CD4-positive, alpha-beta T cell treated with Interleukin-15 for 4 hours (primary cell): ENCODE results near the gene TACC2.

ENCODE experiments used
- DNase-seq: peaks from one replicate; pipeline ENCODE4 v3.0.0-alpha.2; 2020; ENCODE audit warnings: low spot score

The TACC2 gene

DNA sequence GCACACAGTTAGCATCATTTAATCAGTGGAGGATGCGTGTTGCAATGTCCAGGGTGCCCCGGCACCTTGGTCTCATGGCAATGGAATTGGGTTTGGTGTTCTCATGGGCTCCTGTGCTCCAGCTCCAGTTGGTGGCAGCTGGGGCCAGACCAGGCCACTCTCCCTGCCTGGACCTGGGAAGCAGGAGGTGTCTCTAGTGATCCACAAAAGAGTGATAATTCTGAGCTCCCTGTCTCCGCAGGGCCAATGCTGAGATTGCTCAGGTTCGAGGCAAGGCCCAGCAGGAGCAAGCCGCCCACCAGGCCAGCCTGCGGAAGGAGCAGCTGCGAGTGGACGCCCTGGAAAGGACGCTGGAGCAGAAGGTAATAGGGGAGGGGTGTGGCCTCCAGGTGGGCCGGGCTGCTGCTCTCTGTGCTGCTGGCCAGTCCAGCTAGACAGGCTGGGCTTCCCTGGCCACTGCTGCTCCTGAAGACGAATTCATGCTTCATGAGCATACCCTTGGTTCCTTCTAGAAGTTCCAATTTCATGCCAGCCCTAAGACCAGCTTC lies 260.4 kb downstream of the TACC2 start:
- no peak for DNase-seq

DNA sequence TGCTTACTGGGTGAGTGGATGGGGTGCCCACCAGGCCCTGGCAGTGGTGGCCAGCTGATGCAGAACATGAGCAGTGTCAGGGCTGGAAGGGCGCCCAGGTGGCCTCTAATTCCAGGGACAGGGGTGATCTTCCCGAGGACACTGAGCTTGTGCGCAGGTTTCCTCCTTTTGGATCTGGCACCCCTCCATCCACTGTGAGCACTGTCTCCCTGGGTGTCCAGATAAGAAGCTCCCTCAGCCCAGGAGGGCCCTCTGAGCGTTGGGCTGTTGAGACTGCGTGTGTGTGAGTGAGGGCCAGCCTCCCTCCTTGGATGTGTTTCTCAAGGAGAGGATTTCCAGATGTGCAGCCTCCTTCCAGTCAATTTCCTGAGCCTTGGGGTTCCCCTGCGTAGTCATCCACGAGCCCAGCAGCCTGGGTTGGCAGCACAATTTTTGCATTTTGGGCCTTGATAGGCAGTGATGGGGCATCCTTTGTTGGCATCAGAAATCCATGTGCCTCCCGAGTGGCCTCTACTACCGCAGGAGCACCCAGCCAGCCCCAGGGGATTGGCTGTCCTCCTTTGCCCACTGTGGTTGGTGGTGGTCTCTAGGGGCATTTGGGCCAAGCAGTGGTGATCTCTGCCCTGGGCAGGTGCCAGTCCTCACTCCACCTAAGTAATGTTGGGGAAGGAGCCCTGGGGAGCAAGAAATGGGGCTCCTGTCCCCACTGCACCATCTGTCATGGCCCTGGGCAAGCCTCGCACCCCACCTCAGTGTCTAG lies 261.2 kb downstream of the TACC2 start:
- no peak for DNase-seq

DNA sequence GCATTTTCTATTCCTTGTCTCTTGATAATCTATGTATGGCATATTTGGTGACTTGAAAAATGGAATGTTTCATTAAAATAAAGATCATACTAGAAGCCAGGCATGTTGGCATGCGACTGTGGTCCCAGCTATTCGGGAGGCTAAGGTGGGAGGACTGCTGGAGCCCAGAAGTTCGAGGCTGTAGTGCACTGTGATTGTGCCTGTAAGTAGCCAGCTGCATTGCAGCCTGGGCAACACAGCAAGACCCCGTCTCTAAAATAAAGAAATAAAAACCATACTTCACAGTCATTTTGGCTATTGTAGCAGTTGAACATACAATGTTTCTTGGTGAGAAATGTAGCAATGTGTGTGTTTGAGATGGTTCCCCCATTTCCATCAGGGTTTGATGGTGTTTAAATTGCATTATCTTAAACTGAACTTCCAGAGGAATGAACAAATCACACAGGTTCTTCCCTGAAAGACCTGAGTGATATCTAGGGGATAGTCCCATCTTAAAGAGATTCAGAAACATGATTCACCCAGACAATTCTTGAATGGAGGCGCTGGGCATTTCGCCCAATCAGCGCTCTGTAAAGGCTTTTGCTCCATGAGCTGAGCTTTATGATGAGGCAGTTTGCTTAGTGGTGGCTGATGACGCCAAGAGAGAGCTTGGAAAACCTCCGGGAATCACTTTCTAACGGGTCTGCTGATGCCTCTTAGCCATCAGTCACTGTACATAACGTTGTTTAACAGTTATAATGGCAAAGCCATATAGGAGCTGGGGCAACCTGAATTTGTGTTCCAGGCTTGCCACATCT lies 262.7 kb downstream of the TACC2 start:
- no peak for DNase-seq

DNA sequence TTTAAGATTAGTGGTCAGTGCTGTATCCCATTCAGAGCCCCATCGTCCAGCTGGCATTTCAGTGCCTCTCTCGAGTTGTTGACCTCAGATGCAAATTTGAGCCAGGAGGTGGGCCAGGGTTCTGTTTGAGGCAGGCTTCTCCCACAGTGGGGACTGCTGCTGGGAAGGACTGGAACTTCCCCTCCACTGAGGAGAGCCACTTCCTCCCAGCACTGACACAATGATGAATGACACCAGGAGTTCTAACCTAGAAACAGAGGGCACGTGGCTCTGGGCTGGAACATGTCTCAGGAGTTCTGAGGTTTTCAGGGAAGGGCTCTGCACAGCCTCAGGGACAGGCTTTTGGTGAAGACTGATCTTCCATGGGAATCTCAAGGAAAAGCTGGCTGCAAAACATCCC lies 263.8 kb downstream of the TACC2 start:
- DNase-seq: no peak

DNA sequence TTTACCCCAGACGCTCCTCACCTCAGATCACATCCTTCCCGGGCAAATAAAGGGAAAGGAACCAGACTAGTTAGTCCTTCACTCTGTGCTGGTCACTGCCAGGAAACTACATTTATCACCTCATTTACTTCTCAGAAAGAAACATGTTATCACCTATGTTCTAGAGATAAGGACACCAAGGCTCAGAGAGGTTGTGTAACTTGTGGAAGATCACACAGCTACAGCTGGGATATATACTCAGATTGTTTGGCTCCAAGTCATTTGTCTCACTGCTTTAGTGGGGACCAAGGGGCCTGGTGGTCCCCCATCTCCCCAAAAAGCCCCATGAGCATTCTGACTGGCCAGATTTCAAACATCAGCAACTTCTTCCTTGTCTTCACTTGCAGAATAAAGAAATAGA lies 264.6 kb downstream of the TACC2 start:
- DNase-seq: no peak

- DNase-seq: no peak
Observed at GRCh38 chr10:122254831-122255230, 265.9 kb downstream of the TACC2 start.

DNA sequence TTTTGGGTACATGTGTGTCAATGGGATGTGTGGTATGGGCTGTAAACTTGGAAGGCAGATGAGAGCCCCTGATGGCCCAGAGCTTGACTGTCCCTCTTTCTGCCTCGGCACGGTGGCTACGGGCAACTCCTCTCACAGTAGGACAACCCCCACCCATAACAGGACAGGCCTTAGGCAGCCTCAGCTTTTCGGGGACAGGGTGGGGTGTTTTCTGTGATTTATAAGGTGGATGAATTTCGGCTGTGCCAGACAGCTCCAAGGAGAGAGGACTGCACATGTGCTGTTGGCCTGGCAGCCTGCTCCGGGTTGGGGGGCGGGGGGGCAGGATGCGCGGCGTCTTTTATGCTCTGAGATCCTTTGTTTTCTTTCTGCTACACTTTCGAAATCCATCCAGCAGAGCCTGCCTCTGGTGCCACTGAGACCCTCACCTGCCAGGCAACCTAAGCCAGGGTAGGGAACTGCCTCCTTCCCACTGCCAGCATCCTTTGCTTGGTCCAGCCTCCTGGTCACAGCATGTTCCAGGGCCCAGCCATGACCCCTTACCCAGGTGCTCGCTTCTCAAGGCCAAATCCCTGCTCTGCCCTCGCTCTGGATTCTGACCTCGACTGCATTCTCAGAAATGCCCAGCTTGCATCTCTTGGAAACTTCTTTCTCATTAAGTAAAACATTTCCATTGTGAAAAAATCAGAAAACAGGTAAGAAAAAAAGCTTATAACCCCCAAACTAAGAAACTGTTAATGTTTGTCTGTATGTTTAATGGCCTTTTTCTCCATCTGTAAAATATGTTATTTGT lies 266.7 kb downstream of the TACC2 start:
- DNase-seq: no peak

DNA sequence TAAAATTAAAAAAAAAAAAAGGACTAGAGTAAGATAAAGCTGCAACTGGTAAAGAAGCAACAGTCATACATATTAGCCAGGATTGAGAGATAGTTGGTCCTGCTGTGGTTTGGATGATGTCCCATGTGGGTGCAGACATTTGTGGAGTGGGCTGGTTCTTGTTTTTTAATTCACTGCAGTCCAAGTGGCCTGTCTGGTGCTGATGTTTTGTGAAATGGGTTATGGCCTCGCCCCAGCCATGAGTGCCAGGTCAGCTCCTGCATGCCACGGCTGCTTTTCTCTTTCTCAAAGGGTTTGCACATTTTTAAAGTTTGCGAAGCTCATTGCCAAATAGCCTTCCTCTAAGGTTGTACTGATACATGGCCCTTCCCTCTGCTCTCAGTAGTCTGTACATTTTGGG lies 268.1 kb downstream of the TACC2 start:
- no peak for DNase-seq

DNA sequence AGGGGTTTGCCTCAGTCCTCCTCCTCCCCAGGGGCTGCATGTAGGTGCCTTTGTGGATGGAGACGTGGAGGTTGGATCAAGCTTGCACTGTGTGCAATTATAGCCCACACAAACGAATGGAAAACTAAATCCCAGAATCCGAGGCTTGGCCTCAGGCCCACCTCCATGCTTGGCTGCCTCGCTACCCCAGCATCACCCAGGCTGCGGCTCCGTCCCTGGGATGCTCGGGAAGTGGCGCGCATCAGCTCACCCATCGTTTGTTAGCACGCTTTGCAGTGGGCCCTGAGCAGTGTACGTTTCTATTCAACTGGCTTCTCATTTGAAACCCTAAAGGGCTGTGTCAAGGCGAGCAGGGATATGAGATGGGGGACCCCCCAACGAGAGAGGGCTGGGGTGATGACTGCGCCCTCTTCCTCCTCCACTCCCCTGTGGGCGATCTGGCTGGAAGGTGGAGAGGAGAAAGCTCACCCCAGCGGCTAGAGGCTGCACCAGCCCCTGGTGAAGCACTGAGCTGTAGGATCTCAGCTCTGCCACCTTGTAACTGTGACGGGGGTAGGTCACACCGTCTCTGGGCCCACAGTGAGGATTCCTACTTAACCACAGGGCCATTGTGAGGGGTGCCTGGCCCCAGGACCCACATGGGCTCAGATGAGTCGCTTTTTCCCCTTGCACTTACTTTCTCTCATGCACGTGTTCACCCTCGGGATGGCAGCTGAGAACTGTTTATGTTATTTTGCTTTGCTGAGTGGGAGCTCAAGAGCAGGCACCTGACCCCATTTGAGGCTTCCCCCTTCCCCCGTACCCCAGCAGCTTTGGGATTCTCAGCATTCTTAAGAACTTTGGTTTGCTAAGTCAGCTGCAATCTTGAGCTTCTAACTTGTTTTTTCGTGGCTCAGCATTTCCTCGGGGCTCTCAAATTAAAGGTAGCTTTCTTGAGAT lies 269.4 kb downstream of the TACC2 start:
- DNase-seq: no peak

DNA sequence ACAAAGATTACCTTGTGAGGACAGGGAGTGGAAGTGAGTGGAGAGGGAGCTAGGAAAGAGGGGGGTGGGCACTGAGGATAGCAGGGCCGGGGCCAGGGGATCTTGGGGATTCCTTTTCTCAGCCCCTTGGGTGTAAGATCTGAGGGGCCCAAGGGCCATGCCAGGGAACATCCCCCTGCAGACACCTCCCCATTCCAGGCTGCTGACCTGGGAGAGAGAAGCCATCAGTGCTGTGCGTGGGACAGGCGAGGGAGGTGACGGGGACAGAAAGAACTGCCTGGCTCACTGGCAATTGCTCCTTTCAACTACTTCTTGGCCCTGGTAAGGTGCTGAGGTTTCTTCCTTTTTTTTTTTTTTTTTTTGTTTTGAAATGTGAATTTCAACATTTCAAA lies 270.1 kb downstream of the TACC2 start:
- DNase-seq: no peak

GRCh38 chr10:122261584-122261983 lies 272.6 kb downstream of the TACC2 start:
- DNase-seq: no peak

GRCh38 chr10:122263971-122264370 lies 275.0 kb downstream of the TACC2 start:
- DNase-seq: no peak

DNA sequence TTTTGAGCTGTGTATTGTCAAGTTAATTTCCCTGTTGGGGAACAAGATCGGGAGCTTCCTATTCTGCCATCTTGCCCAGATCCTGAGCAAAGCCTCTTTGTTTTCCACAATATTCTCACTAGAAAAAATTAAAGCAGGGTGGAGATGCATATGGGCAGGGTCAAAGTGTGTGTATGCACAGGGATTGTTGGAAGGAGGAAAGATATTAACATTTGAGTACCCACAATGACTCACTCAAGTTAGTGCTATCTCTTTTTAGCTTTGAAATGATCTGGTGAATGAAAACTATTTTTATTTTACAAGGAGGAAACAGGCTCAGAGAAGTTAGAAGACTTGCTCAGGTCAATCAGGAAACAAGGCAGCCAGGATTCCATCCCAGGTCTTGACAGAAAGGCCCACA lies 275.5 kb downstream of the TACC2 start:
- DNase-seq: no peak

DNA sequence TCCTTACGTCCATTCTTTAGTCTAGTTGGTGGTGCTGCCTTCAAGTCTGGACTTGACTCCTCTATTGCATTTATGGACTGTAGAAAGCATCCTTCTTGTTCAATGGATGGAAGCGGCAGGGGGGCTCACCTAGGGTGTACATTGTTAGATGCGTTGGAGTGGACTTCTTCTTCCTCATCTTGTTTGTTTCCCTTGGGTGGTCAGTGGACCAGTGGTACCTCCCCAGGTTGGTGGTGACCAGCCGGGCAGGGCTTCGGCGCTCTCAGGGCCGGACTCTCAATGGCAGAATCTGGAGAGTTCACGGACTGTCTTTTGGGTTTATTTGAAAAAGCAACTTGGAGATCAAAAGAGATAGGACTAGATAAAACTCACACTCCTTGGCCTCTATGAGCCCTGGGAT lies 276.0 kb downstream of the TACC2 start:
- DNase-seq: no peak

DNA sequence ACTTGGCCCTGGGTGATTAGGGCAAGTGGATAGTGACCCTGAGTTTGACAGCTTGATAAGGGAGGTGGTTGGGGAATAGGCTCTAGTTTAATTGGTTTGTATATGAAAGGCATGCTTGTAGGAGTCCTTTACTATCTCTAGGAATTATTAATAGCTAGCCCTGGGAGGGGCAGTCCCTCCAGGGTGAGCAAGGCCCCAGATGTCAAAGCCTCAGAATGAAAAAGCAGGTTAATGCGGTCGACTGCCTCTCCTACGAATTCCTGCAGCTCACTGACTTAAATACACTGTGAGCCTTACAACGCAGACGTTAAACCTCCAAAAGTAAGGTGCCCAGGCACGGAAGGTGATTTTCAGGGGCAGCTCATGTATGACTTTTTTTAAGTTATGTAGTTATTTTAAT lies 276.9 kb downstream of the TACC2 start:
- DNase-seq: no peak

- peak; percentile 40 for DNase-seq
Observed at GRCh38 chr10:122267849-122268737, 279.1 kb downstream of the TACC2 start.

DNA sequence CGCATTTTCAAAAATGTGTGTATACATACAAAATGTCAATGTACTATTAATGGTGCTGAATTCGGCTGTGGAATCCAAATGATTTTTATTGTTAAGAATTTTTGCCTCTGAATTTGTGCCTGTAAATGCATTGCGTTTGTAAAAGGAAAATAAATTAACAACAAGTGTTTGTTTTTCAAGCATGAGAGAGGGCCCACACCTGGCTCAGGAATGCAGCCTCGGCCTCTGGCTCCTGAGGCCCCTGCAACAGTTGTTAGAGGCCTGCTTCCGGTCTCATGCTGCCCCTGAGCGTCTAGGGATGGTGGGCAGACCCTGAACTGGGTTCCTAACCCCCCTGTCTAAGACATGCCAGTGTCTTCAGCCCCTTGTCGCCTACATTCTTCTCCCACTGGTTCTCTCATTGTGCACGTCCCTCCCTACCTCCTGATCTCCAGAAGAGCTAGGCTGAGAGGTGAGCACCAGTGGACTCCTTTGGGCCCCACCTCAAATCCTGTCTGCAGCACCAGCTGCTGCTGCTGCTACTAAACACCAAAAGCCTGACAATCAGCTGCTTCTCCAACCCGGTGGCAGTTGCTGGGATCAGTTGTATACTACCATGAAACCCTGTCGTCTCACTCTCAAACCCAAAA lies 280.2 kb downstream of the TACC2 start:
- DNase-seq: no peak

- DNase-seq: no peak
Observed at GRCh38 chr10:122271076-122271475, 282.1 kb downstream of the TACC2 start, which contains the start of gene BTBD16. TSS of gene BTBD16 (plus strand) at chr10:122271296. CDS start at chr10:122275082, 3,786 bp downstream.

- no peak for DNase-seq
Observed at GRCh38 chr10:122273966-122274545, 285.1 kb downstream of the TACC2 start.
